M059J (cell line): ENCODE measurements around the gene RASSF7. TPM values are rescaled to one million over a fixed set of nuclear protein-coding genes. Genes with fewer than 3 reads are reported as not detected.
"Not testable (repeated sequence)": the region's sequence is repeated elsewhere in the genome, so short reads cannot be mapped to it uniquely, and the experiment has no call there.

Experiments
- DNase-seq: peaks from one replicate; pipeline ENCODE4 v3.0.0-alpha.2; 2012; ENCODE audit warnings: low read depth
- total RNA-seq: library from RNA; depleted of rRNA; stranded (reverse); fragments of >200 nt; shearing (Covaris generic); gene quantifications from 2 replicates; pipeline ENCODE4 v1.2.3, GENCODE V29; 2014; rRNA removed

Gene RASSF7
- total RNA-seq: 53.4 and 56.0 TPM in 2 replicates

DNA sequence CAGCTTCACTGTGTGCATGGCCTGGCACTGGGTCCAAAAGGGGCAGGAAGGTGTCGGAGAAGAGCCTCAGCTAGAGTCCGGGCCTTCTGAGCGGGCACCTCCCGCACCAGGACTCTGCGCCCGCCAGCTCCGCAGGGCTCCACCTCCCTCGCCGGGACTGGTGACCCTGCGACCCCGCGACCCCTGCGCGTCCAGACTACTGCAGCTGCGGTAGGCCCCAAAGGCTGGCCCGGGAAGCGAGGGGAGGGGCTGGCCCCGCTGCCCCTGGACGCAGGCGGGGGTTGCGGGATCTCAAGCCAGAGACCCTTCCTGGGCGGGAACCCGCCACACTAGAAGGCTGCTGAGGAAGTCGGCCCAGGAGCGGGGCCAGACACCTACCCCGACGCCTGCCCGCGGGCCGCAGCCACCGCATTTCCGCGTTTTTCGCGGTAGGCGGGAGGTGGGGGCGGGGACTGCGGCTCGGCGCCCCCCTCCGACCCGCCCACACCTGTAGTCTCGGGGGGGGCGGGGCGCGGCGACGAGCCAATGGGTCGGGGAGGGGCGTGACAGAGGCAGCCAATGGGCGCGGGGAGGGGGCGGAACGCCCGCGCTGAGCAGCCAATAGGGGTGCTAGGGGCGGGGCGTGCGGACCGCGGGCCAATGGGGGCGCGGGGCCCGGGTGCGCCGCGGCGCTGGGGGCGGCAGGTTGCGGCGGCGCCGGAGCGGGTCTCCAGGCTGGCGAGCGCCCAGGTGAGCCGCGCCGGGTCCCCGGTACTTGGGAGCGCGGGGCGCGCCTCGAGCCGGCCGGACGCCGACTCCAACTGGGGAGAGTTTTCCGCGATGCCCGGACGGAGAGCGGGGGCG lies at the start of gene RASSF7, which contains the start of gene LMNTD2:
TSS of gene RASSF7 (plus strand) at position 666 of the 843 bp plus-strand sequence. CDS start 799 bp downstream, outside the sequence.
TSS of gene LMNTD2 (minus strand) at position 434 of the 843 bp plus-strand sequence. CDS start at position 412, 22 bp downstream.
- DNase-seq: peak; percentile 76

GRCh38 chr11:512761-513595 lies 47.8 kb upstream of the RASSF7 start:
- no peak for DNase-seq

GRCh38 chr11:514606-515005 lies 46.2 kb upstream of the RASSF7 start:
- DNase-seq: no peak

DNA sequence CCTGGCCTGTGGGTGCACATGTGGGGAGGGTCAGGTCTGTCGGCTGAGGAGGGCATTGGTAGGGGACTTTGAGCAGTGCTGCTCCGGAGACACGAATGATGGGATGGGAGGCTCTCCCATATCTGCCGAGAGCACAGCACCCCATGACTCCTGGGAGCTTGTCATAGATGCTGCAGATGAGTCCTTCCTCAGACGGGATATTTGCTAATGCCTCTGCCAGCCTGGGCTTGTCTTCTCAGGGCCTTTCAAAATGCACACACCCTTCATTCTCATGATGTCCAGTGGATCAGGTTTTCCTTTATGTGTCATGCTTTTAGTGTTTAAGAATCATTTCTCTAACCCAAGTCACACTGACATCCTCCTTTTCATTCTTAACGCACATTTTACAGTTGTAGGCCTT lies 45.6 kb upstream of the RASSF7 start:
- DNase-seq: no peak

- no peak for DNase-seq
Measured at GRCh38 chr11:516400-516799, 44.4 kb upstream of the RASSF7 start.

DNA sequence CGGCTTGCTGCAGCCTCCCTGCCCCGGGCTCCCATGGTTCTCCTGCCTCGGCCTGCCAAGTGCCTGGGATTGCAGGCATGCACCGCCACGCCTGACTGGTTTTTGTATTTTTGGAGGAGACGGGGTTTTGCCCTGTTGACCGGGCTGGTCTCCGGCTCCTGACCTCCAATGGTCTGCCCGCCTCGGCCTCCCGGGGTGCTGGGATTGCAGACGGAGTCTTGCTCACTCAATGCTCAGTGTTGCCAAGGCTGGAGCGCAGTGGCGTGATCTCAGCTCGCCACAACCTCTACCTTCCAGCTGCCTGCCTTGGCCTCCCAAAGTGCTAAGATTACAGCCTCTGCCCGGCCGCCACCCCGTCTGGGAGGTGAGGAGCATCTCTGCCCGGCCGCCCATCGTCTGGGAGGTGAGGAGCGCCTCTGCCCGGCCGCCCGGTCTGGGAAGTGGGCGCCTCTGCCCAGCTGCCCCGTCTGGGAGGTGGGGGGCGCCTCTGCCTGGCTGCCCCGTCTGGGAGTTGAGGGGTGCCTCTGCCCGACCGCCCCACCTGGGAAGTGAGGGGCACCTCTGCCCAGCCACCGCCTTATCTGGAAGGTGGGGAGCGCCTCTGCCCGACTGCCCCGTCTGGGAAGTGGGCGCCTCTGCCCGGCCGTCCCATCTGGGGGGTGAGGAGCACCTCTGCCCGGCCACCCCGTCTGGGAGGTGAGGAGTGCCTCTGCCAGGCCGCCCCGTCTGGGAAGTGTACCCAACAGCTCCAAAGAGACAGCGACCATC lies 43.7 kb upstream of the RASSF7 start:
- DNase-seq: not testable (repeated sequence)

DNA sequence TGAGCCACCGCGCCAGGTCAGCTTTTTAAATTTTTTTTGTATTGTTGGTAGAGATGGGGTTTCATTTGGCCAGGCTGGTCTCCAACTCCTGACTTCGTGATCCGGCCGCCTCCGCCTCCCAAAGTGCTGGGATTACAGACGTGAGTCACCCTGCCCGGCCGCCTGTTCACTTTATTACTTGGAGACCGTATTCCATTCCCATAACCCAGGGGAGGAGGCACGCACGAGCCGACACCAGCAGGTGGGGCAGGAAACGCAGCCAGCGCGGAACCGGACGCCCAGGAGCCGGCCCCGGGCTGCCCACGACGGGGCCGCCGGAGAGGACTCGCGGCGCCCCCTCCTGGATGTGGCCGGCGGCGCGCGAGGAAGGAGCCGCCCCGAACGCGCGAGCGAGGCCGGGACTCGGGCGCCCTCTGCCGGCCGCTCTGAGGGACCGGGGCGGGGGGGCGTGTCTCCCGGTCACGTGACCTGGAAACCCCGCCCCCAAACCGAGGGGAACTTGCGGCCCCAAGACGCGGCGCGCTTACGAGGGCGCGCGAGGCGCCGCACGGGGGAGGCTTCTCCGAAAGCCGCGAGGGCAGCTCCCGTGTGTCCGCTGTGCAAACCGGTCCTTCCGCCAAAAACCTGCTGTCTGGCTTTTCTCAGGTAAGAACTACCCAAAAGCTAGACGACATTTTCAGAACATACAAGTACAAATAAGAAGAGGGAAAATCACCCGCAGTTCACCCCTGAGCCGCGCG lies 42.1 kb upstream of the RASSF7 start:
- DNase-seq: no peak

- DNase-seq: no peak
Measured at GRCh38 chr11:520428-521176, 40.2 kb upstream of the RASSF7 start.

- no peak for DNase-seq
Measured at GRCh38 chr11:521177-521688, 39.5 kb upstream of the RASSF7 start.

- DNase-seq: no peak
Measured at GRCh38 chr11:526192-526591, 34.6 kb upstream of the RASSF7 start.

DNA sequence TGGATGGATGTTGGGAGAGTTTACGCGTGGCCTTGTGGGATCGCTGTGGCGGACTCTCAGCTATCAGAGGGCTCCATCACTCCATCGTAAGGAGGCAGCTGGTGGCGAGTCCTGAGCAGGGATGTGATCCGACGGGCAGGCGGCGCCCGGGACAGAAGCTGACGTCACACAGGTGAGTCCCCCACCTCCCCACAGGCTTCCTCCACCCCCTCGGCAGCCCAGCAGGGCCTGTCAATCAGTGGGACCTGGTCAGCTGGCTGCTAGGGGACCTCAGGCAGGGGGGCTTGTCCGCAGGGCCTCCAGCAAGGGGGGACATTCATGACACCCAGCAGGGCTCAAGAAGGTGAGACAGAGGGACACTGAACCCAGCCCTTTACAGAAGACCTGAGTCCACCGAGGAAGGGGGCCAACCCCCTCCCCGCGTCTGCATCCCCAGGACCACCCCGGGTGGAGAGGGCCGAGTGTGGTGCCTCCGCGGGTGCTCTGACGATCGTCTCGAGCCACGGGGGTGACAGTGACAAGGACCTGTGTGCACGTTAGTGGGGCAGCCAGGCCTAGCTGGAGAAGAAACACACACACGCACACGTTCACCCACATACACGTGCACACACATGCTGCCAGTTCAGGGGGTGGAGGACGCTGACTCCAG lies 32.5 kb upstream of the RASSF7 start:
- no peak for DNase-seq

GRCh38 chr11:528815-529727 lies 31.7 kb upstream of the RASSF7 start:
- DNase-seq: no peak

GRCh38 chr11:529728-530411 lies 30.9 kb upstream of the RASSF7 start:
- DNase-seq: no peak

DNA sequence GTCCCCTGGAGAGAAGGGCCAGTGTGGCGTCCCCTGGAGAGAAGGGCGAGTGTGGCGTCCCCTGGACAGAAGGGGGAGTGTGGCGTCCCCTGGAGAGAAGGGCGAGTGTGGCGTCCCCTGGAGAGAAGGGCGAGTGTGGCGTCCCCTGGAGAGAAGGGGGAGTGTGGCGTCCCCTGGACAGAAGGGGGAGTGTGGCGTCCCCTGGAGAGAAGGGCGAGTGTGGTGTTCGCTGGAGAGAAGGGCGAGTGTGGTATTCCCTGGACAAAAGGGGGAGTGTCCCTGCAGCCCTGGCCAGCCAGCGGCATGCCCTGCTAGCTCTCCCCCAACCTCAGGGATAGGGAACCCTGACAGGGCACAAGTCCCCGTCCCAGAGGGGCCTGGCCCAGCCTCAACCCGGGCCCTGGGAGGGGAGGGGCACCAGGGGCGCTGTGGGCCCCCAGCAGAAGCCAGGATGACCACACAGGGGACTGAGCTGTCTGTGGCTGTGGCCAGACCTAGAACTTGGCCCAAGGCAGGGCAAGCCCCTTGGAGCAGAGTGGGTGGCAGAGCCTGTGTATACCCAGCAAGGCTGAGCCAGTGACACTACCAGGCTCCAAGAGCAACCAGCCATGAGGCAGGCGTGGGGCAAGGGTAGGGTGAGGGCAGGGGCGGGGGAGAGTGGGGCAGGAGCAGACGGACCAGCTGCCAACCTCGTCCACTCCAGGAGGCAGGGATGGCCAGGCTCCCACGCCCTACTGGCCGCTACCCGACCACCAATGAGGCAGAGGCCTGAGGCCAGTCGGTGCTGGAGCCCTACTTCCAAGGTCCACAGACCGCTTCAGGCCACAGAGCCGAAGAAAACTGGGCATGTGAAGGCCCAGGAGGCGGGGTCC lies 29.6 kb upstream of the RASSF7 start:
- DNase-seq: no peak

DNA sequence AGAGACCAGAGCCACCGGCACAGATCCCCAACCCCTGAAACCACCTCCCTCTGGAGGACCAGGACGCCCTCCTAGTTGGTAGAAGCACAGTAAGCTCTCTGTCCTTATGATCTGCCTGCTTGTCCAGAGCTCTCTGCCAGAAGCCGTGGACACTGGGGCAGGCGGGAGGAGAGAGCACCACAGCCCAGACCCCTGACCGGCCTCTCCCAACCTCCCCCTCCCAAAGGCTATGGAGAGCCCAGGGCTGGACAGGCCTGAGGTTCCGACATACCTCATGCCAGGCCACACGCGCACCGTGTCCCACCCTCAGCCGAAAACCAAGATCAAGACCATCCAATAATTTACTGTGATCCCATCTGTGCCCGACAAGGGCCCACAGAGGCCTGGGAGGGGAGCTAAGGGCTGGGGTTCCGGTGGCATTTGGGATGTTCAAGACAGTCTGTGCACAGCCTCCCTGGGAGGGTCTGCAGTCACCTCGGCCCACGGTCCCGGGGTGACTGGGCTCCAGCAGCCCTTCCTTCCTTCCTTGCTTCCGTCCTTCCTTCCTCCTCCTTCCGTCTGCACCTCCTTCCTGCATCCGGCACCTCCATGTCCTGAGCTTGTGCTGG lies 28.7 kb upstream of the RASSF7 start:
- DNase-seq: no peak

DNA sequence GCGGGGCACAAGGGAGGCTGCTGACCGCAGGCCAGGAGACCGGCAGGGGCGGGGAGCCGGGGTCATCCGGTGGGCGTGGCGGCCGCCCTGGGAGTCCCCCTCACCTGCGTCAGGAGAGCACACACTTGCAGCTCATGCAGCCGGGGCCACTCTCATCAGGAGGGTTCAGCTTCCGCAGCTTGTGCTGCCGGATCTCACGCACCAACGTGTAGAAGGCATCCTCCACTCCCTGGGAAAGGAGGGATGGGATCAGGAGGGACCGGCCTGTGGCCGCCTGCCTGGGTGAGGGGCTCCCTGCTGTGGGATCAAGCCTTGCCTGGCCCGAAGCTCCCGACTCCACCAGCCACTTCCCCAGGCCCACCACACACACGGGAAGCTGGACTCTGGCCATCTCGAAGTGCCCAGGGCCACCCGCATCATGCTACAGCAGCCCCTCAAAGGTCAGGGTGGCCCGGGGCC lies 28.2 kb upstream of the RASSF7 start:
- DNase-seq: no peak
